Vagina (tissue), 2 donors: ENCODE measurements around the gene PNCK.

Experiments
- POLR2A ChIP-seq, 2 donors: fragments of 450-650 bp; IDR thresholded peaks; one replicate each; pipeline ENCODE4 v1.6.1; 2017; ENCODE audit warnings: antibody characterized with exemption in 2 of 2, mild to moderate bottlenecking in 2 of 2, moderate library complexity in 2 of 2
- POLR2AphosphoS5 ChIP-seq, 2 donors: sonication (generic); formaldehyde crosslinking; IDR thresholded peaks; one replicate each; pipeline ENCODE4 v1.9.0; 2017; ENCODE audit warnings: antibody characterized with exemption in 2 of 2, mild to moderate bottlenecking in 2 of 2, low read depth in 1 of 2; ENCODE audit not compliant: insufficient read depth in 1 of 2
- TF ChIP-seq, protein P1 (sequence below), 3 experiments: fragments of 450-650 bp in 2 of 3; fragments of 200-600 bp in 1 of 3; sonication (generic) in 1 of 3; IDR thresholded peaks; one replicate each; pipeline ENCODE4 v1.5.1; 2017 to 2019; ENCODE audit warnings: antibody characterized with exemption in 3 of 3, mild to moderate bottlenecking in 2 of 3, moderate library complexity in 2 of 3

GRCh38 chrX:153620576-153620975 lies 53.0 kb downstream of the PNCK start:
- TF ChIP-seq, protein P1, sequence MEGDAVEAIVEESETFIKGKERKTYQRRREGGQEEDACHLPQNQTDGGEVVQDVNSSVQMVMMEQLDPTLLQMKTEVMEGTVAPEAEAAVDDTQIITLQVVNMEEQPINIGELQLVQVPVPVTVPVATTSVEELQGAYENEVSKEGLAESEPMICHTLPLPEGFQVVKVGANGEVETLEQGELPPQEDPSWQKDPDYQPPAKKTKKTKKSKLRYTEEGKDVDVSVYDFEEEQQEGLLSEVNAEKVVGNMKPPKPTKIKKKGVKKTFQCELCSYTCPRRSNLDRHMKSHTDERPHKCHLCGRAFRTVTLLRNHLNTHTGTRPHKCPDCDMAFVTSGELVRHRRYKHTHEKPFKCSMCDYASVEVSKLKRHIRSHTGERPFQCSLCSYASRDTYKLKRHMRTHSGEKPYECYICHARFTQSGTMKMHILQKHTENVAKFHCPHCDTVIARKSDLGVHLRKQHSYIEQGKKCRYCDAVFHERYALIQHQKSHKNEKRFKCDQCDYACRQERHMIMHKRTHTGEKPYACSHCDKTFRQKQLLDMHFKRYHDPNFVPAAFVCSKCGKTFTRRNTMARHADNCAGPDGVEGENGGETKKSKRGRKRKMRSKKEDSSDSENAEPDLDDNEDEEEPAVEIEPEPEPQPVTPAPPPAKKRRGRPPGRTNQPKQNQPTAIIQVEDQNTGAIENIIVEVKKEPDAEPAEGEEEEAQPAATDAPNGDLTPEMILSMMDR (IDR thresholded peaks at IDR 0.05) = no peak
- no peak for TF ChIP-seq POLR2A (IDR thresholded peaks at IDR 0.05)
- TF ChIP-seq POLR2AphosphoS5 (IDR thresholded peaks at IDR 0.05; ENCODE audit: insufficient read depth in 1 of 2, low read depth in 1 of 2) = no peak
